ENCODE measurements around the gene TRIM44. TPM values are rescaled to one million over a fixed set of nuclear protein-coding genes. Genes with fewer than 3 reads are reported as not detected.
A peak's percentile ranks its signal among the peaks of the same experiment; 100 is the strongest.

The TRIM44 gene
- total RNA-seq, 1 donor from 2014 or later: 67.4 TPM

- Mint-ChIP-seq H3K27me3 (ENCODE audit: low read depth) (no peaks in the 10 kb centered on the region), H3K4me3 (no peak overlapping the region), H3K27ac (ENCODE audit: unreplicated experiment) (no peak overlapping the region), H3K36me3 (ENCODE audit: low read depth) (peaks cover 3% of the 10 kb centered on the region), H3K9me3 (no peaks in the 10 kb centered on the region), H3K4me1 (peaks cover 26% of the 10 kb centered on the region)
- no peak for TF ChIP-seq CTCF (conservative IDR thresholded peaks at IDR 0.05)
- no peak for DNase-seq (ENCODE audit: low read depth, low spot score)
Observed at GRCh38 chr11:35794850-35795249, 132.3 kb downstream of the TRIM44 start.

DNA sequence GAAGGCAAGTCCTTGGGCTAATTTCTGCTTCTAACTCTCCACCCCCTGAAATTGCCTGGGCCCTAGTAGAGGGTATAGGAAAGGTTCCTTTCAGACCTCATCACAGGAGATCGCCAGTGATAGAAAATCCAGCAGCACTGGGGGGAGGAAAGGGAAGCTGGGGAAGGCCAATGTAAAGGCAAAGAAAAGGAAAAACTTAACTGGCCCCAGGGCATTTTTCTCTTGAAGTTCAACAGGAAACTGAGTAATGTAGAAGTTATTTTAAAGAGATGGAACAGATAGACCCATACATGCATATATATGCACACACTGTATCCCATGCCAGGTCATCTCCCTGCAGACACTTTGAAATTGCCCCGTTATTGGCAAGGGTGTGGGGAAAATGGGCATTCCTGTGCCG, 134.0 kb downstream of the TRIM44 start:
- Mint-ChIP-seq H3K36me3 (ENCODE audit: low read depth) (peaks cover 5% of the 10 kb centered on the region), H3K4me3 (no peak overlapping the region), H3K27ac (ENCODE audit: unreplicated experiment) (no peak overlapping the region), H3K27me3 (ENCODE audit: low read depth) (no peaks in the 10 kb centered on the region), H3K9me3 (peaks cover 2% of the 10 kb centered on the region), H3K4me1 (peaks cover 30% of the 10 kb centered on the region)
- TF ChIP-seq CTCF (conservative IDR thresholded peaks at IDR 0.05): no peak
- no peak for DNase-seq (ENCODE audit: low read depth, low spot score)

- no peak for DNase-seq (ENCODE audit: low read depth, low spot score)
- Mint-ChIP-seq H3K27ac (ENCODE audit: unreplicated experiment) (no peak overlapping the region), H3K27me3 (ENCODE audit: low read depth) (no peaks in the 10 kb centered on the region), H3K4me3 (no peak overlapping the region), H3K9me3 (peaks cover 2% of the 10 kb centered on the region), H3K36me3 (ENCODE audit: low read depth) (peaks cover 5% of the 10 kb centered on the region), H3K4me1 (peaks cover 30% of the 10 kb centered on the region)
- TF ChIP-seq CTCF (conservative IDR thresholded peaks at IDR 0.05): no peak
Observed at GRCh38 chr11:35798423-35798822, 135.8 kb downstream of the TRIM44 start.

- no peak overlapping the region for H3K27ac Mint-ChIP-seq (ENCODE audit: unreplicated experiment)
- no peak overlapping the region for H3K4me3 Mint-ChIP-seq
- H3K27me3 Mint-ChIP-seq (ENCODE audit: low read depth): no peaks in the 10 kb centered on the region
- peaks cover 32% of the 10 kb centered on the region for H3K4me1 Mint-ChIP-seq
- no peak for TF ChIP-seq CTCF (conservative IDR thresholded peaks at IDR 0.05)
- peaks cover 2% of the 10 kb centered on the region for H3K9me3 Mint-ChIP-seq
- H3K36me3 Mint-ChIP-seq (ENCODE audit: low read depth): peaks cover 5% of the 10 kb centered on the region
- DNase-seq (ENCODE audit: low read depth, low spot score): no peak
Observed at GRCh38 chr11:35798983-35799382, 136.4 kb downstream of the TRIM44 start.

DNA sequence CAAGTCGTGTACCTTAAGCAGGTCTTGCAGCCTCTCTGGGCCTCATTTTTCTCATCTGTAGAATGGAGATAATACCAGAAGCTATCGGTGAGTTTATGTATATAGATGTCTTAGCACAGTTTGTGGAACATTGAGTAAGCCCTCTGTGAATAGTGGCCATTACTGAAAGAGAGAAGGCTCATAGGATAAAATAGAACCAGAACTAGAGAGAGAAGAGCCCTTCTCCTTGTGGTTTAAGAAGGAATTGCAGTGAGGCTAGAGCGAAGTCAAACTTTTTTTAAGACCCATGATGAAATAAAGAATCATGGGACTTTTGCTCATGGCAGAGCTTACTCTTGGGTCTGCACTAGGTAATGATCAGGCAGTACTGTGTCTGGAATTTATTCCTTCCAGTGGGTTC, 137.1 kb downstream of the TRIM44 start:
- peaks cover 39% of the 10 kb centered on the region for H3K4me1 Mint-ChIP-seq
- H3K4me3 Mint-ChIP-seq: no peak overlapping the region
- no peaks in the 10 kb centered on the region for H3K27me3 Mint-ChIP-seq (ENCODE audit: low read depth)
- no peak overlapping the region for H3K27ac Mint-ChIP-seq (ENCODE audit: unreplicated experiment)
- peaks cover 2% of the 10 kb centered on the region for H3K9me3 Mint-ChIP-seq
- no peak for DNase-seq (ENCODE audit: low read depth, low spot score)
- peaks cover 5% of the 10 kb centered on the region for H3K36me3 Mint-ChIP-seq (ENCODE audit: low read depth)
- TF ChIP-seq CTCF (conservative IDR thresholded peaks at IDR 0.05): peak; percentile 49
